ENCODE results near the gene CD74. TPM values are rescaled to one million over a fixed set of nuclear protein-coding genes. Genes with fewer than 3 reads are reported as not detected.

The CD74 gene
- total RNA-seq, 3 donors from 2014 or later (not counting 1 experiment from before 2014, with no cell fraction given) = 550 to 913 (median 748) TPM

DNA sequence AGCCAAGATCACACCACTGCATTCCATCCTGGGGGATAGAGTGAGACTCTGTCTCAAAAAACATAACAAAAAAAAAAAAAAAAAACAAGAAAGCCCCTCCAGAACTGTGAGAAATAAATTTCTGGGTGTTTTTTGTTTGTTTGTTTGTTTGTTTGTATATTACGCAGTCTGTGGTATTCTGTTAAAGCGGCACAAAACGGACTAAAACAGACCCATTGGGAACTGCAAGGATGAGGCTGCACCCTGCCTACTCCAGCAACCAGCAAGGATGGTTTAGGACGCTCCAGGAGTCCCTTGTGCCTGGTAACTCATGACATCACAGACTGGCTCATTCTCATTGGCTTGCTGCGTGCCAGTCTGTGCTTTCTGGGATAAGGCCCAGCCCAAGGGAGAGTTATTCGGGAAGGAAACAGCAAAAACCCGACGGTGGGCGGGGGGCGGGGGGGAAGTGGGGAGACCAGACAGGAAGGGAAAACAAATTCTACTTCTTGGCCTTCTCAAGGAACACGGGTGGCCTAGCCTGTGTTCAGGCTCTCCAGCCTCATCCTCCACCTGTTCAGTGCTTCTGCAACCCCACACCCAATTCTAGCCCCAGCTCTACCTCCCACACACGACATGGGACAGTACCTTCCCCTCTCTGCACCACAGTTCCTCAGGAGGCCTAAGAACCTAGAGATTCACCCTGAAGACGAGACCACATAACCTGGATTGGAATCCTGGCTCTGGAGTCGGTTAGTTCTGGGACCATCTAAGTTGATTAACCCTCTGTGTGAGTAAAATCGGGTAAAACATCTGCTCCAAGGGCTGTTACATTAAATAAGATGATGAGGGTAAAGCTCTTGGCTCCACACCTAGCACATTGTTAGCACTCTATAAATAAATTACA lies 2.8 kb downstream of the CD74 start:
- WGBS (ENCODE audit: insufficient coverage) = 9% methylated on average over 15 of the region's 15 CpGs
- H3K27ac Mint-ChIP-seq = peak overlapping the region; percentile 99 to 100
- no peaks in the 10 kb centered on the region for H3K36me3 Mint-ChIP-seq
- H3K4me1 Mint-ChIP-seq = peaks cover 48 to 53% of the 10 kb centered on the region in 2 donors
- H3K36me3 ChIP-seq (ENCODE audit: control insufficient read depth, insufficient read depth, low read length) = peaks cover 35% of the 10 kb centered on the region
- TF ChIP-seq, protein P1, sequence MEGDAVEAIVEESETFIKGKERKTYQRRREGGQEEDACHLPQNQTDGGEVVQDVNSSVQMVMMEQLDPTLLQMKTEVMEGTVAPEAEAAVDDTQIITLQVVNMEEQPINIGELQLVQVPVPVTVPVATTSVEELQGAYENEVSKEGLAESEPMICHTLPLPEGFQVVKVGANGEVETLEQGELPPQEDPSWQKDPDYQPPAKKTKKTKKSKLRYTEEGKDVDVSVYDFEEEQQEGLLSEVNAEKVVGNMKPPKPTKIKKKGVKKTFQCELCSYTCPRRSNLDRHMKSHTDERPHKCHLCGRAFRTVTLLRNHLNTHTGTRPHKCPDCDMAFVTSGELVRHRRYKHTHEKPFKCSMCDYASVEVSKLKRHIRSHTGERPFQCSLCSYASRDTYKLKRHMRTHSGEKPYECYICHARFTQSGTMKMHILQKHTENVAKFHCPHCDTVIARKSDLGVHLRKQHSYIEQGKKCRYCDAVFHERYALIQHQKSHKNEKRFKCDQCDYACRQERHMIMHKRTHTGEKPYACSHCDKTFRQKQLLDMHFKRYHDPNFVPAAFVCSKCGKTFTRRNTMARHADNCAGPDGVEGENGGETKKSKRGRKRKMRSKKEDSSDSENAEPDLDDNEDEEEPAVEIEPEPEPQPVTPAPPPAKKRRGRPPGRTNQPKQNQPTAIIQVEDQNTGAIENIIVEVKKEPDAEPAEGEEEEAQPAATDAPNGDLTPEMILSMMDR (IDR thresholded peaks at IDR 0.05) = no peak
- peak overlapping the region; percentile 89 for H3K4me3 ChIP-seq (ENCODE audit: low read length)
- H3K27me3 Mint-ChIP-seq (ENCODE audit: low read depth in 2 of 2) = no peaks in the 10 kb centered on the region
- H3K4me3 Mint-ChIP-seq = peak overlapping the region; percentile 98
- ATAC-seq = no peak
- intact Hi-C loops (cut with micrococcal nuclease) = loop anchor here (2.0 kb wide), 2 partner anchors 53 to 803 kb away; partner anchors contain the start of gene TCOF1
- H3K9me3 Mint-ChIP-seq = no peaks in the 10 kb centered on the region
- peak overlapping the region; percentile 98 for H3K27ac ChIP-seq (ENCODE audit: low read length)
- H3K4me1 ChIP-seq (ENCODE audit: control insufficient read depth, insufficient read depth, low read length) = peaks cover 81% of the 10 kb centered on the region
- H3K9me3 ChIP-seq (ENCODE audit: control insufficient read depth, insufficient read depth, low read length) = no peaks in the 10 kb centered on the region
- H3K27me3 ChIP-seq (ENCODE audit: control insufficient read depth, insufficient read depth, low read length) = no peaks in the 10 kb centered on the region
- DNase-seq = peak in 1 of 2 donors; percentile 77

DNA sequence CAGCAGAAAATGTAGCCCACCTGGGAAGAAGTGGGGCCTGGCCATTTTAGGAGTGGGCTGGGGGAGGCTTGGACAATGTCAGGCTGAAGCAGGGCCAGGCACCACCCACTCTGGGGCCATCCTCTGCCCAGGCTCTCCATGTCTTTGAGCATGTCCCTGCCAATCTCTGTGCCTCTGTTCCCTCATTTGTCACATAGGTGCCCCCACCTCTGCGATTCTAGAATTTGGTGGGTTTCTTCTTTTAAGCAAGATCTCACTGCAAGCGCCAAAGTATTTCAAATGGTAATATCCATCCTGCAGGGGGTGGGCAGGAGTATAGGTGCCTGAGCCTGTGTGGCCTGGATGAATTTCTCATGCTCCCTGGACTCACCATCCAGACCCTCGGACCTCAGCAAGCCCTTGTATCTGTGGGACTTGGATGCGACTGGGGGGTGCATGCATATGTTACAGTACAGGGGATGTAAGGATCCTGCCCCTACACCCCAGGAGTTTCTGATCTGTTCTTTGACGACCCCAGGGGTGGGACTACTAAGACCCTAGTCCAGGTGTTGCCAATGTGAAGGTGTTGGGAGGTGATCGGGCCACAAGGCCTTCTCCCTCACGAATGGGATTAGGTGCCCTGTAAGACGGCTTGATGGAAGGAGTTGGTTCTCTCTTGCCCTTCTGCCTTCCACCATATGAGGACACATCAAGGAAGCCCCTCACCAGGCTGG lies 4.3 kb downstream of the CD74 start:
- DNase-seq = peak in 1 of 2 donors; percentile 9
- H3K27ac Mint-ChIP-seq = peak overlapping the region; percentile 34 to 54
- 79% methylated on average over 8 of the region's 8 CpGs for WGBS (ENCODE audit: insufficient coverage)
- H3K36me3 Mint-ChIP-seq = no peaks in the 10 kb centered on the region
- Histone ChIP-seq H3K36me3 (ENCODE audit: control insufficient read depth, insufficient read depth, low read length) (peaks cover 49% of the 10 kb centered on the region), H3K4me3 (ENCODE audit: low read length) (peak overlapping the region; percentile 28), H3K27me3 (ENCODE audit: control insufficient read depth, insufficient read depth, low read length) (no peaks in the 10 kb centered on the region), H3K27ac (ENCODE audit: low read length) (peak overlapping the region; percentile 30), H3K9me3 (ENCODE audit: control insufficient read depth, insufficient read depth, low read length) (no peaks in the 10 kb centered on the region), H3K4me1 (ENCODE audit: control insufficient read depth, insufficient read depth, low read length) (peaks cover 68% of the 10 kb centered on the region)
- no peak for ATAC-seq
- no peaks in the 10 kb centered on the region for H3K9me3 Mint-ChIP-seq
- peaks cover 36 to 49% of the 10 kb centered on the region in 2 donors for H3K4me1 Mint-ChIP-seq
- peak overlapping the region; percentile 98 for H3K4me3 Mint-ChIP-seq
- TF ChIP-seq, protein P1 (IDR thresholded peaks at IDR 0.05) = no peak
- no peaks in the 10 kb centered on the region for H3K27me3 Mint-ChIP-seq (ENCODE audit: low read depth in 2 of 2)
- intact Hi-C loops (cut with micrococcal nuclease) = no loop called here

DNA sequence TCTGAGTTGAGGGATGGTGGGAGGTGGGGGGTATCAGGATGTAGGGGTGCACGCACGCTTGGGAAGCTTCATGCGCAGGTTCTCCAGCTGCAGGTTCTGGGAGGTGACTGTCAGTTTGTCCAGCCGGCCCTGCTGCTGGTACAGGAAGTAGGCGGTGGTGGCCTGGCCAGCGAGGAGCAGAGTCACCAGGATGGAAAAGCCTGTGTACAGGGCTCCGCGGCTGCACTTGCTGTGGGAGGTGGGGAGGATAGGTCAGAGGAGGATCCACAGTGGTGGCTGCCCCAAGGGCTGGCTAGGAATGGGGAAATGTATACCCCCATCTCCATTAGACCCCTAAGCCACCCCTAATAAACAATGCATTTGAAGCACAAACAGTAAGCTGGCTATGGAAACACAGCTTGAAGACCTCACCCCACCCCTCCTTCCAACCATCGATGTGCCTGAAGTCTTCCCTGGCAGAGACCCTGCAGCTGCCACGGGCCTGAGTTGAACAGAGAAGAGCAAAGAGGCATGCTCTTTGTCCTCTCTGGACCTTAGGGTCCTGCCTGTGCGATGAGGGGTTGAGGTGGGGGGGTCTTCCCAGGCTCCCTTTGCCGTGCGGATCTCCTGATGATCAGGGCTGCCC lies 5.5 kb downstream of the CD74 start:
- H3K4me3 ChIP-seq (ENCODE audit: low read length) = peak overlapping the region; percentile 9
- intact Hi-C loops (cut with micrococcal nuclease) = no loop called here
- no peaks in the 10 kb centered on the region for H3K36me3 Mint-ChIP-seq
- peak overlapping the region; percentile 29 to 34 for H3K27ac Mint-ChIP-seq
- no peaks in the 10 kb centered on the region for H3K27me3 Mint-ChIP-seq (ENCODE audit: low read depth in 2 of 2)
- H3K4me3 Mint-ChIP-seq = peak overlapping the region; percentile 17
- TF ChIP-seq, protein P1 (IDR thresholded peaks at IDR 0.05) = no peak
- DNase-seq (no peak), ATAC-seq (no peak)
- no peaks in the 10 kb centered on the region for H3K27me3 ChIP-seq (ENCODE audit: control insufficient read depth, insufficient read depth, low read length)
- peaks cover 59% of the 10 kb centered on the region for H3K4me1 ChIP-seq (ENCODE audit: control insufficient read depth, insufficient read depth, low read length)
- no peaks in the 10 kb centered on the region for H3K9me3 ChIP-seq (ENCODE audit: control insufficient read depth, insufficient read depth, low read length)
- peaks cover 60% of the 10 kb centered on the region for H3K36me3 ChIP-seq (ENCODE audit: control insufficient read depth, insufficient read depth, low read length)
- WGBS (ENCODE audit: insufficient coverage) = 84% methylated on average over 13 of the region's 13 CpGs
- no peaks in the 10 kb centered on the region for H3K9me3 Mint-ChIP-seq
- H3K4me1 Mint-ChIP-seq = peaks cover 25 to 37% of the 10 kb centered on the region in 2 donors
- peak overlapping the region; percentile 18 for H3K27ac ChIP-seq (ENCODE audit: low read length)
